HepG2 (cell line): ENCODE data around the gene NDOR1. TPM values are rescaled to one million over a fixed set of nuclear protein-coding genes. Genes with fewer than 3 reads are reported as not detected.

Source experiments
- ELF3 ChIP-seq: IDR thresholded peaks from 2 replicates; pipeline ENCODE4 v1.6.1; 2016; ENCODE audit warnings: missing genetic modification reagents, missing compliant biosample characterization
- FLYWCH1 ChIP-seq: sonication (generic); formaldehyde crosslinking; IDR thresholded peaks from 2 replicates; pipeline ENCODE4 v1.8.1; 2023; ENCODE audit warnings: mild to moderate bottlenecking, missing genetic modification reagents
- HMGA1 ChIP-seq: sonication (generic); formaldehyde crosslinking; conservative IDR thresholded peaks from 2 replicates; pipeline ENCODE4 v1.4.0; 2020; ENCODE audit warnings: missing genetic modification reagents
- HNRNPUL1 ChIP-seq: fragments of 200-400 bp; formaldehyde crosslinking; IDR thresholded peaks from 2 replicates; pipeline ENCODE4 v1.6.1; 2017; ENCODE audit warnings: low read depth, mild to moderate bottlenecking, low read length, moderate library complexity
- NFYB ChIP-seq: sonication (generic); formaldehyde crosslinking; IDR thresholded peaks from 2 replicates; pipeline ENCODE4 v1.4.0; 2020; ENCODE audit warnings: missing genetic modification reagents
- NR2F1 ChIP-seq, 2 experiments: fragments of 450-650 bp in 1 of 2; formaldehyde crosslinking in 1 of 2; IDR thresholded peaks; 2 replicates each; pipeline versions ENCODE4 v1.5.0 to v1.6.1; 2016 to 2020; ENCODE audit warnings: mild to moderate bottlenecking in 1 of 2, missing compliant biosample characterization in 1 of 2, missing genetic modification reagents in 1 of 2, moderate library complexity in 1 of 2
- POLR2AphosphoS5 ChIP-seq: IDR thresholded peaks from 2 replicates; pipeline ENCODE4 v1.6.1; 2012; ENCODE audit warnings: low read depth, low read length
- SMC3 ChIP-seq: IDR thresholded peaks from 2 replicates; pipeline ENCODE4 v1.6.1; 2011; ENCODE audit warnings: low read length, improper control_type of control experiment
- ZFP37 ChIP-seq: sonication (generic); formaldehyde crosslinking; IDR thresholded peaks from 2 replicates; pipeline ENCODE4 v1.4.0; 2020; ENCODE audit warnings: missing genetic modification reagents, borderline replicate concordance
- ZNF318 ChIP-seq: sonication (generic); formaldehyde crosslinking; IDR thresholded peaks from 2 replicates; pipeline ENCODE4 v1.4.0; 2020; ENCODE audit warnings: mild to moderate bottlenecking, missing genetic modification reagents
- ZNF446 ChIP-seq: sonication (generic); formaldehyde crosslinking; IDR thresholded peaks from 2 replicates; pipeline ENCODE4 v1.5.0; 2020; ENCODE audit warnings: mild to moderate bottlenecking, missing genetic modification reagents
- ZNF451 ChIP-seq: sonication (generic); formaldehyde crosslinking; IDR thresholded peaks from 2 replicates; pipeline ENCODE4 v1.5.0; 2020; ENCODE audit warnings: mild to moderate bottlenecking, missing genetic modification reagents
- ZUFSP ChIP-seq: sonication (generic); formaldehyde crosslinking; IDR thresholded peaks from 2 replicates; pipeline ENCODE4 v1.9.0; 2021; ENCODE audit warnings: missing genetic modification reagents, mild to moderate bottlenecking, borderline replicate concordance
- polyA plus RNA-seq, 8 experiments: library from polyadenylated mRNA; depleted of rRNA in 3 of 8; stranded (reverse) in 7 of 8; unstranded in 1 of 8; fragments of >200 nt; fragmentation: Illumina TruSeq in 4 of 8; extraction: Trizol in 4 of 8; gene quantifications; 2 replicates each; pipeline versions ENCODE4 v1.2.1 to v1.2.3, GENCODE V29; 2011 to 2016; ENCODE audit warnings: low read depth in 4 of 8, missing spikeins in 1 of 8, mixed read lengths in 1 of 8; ENCODE audit not compliant: insufficient read depth in 1 of 8
- total RNA-seq, 5 experiments: library from RNA; depleted of rRNA; stranded (reverse); fragments of >200 nt; fragmentation: Illumina TruSeq; extraction: Trizol; gene quantifications; 2 replicates each; pipeline ENCODE4 v1.2.3, GENCODE V29; 2016; ENCODE audit warnings: low read depth in 1 of 5
- TF ChIP-seq, protein P1 (sequence below): sonication (generic); formaldehyde crosslinking; IDR thresholded peaks from 2 replicates; pipeline ENCODE4 v1.4.0; 2020; ENCODE audit warnings: missing genetic modification reagents
- TF ChIP-seq, protein P2 (sequence below): sonication (generic); formaldehyde crosslinking; conservative IDR thresholded peaks from 2 replicates; pipeline ENCODE4 v1.5.0; 2020; ENCODE audit warnings: missing genetic modification reagents
- TF ChIP-seq, protein P3 (sequence below): sonication (generic); formaldehyde crosslinking; IDR thresholded peaks from 2 replicates; pipeline ENCODE4 v1.8.0; 2022; ENCODE audit warnings: low read depth, missing genetic modification reagents

Gene NDOR1
- total and polyA plus RNA-seq, 2 of the 13 experiments (the other 11 are each of a cell fraction or from before 2014, with no cell fraction given), result 3.6 to 8.7 TPM

GRCh38 chr9:137218754-137219271, 13.3 kb downstream of the NDOR1 start (continued):
- TF ChIP-seq, protein P1, sequence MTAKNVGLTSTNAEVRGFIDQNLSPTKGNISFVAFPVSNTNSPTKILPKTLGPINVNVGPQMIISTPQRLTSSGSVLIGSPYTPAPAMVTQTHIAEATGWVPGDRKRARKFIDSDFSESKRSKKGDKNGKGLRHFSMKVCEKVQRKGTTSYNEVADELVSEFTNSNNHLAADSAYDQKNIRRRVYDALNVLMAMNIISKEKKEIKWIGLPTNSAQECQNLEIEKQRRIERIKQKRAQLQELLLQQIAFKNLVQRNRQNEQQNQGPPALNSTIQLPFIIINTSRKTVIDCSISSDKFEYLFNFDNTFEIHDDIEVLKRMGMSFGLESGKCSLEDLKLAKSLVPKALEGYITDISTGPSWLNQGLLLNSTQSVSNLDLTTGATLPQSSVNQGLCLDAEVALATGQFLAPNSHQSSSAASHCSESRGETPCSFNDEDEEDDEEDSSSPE (CRISPR knock-in tag), result no peak
- peak; percentile 61 for TF ChIP-seq ELF3 (CRISPR knock-in tag)
- no peak for TF ChIP-seq ZUFSP (CRISPR knock-in tag)
- TF ChIP-seq POLR2AphosphoS5, result peak; percentile 55
- TF ChIP-seq, protein P2, sequence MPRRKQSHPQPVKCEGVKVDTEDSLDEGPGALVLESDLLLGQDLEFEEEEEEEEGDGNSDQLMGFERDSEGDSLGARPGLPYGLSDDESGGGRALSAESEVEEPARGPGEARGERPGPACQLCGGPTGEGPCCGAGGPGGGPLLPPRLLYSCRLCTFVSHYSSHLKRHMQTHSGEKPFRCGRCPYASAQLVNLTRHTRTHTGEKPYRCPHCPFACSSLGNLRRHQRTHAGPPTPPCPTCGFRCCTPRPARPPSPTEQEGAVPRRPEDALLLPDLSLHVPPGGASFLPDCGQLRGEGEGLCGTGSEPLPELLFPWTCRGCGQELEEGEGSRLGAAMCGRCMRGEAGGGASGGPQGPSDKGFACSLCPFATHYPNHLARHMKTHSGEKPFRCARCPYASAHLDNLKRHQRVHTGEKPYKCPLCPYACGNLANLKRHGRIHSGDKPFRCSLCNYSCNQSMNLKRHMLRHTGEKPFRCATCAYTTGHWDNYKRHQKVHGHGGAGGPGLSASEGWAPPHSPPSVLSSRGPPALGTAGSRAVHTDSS (CRISPR knock-in tag), result no peak
- TF ChIP-seq ZNF318 (CRISPR knock-in tag), result no peak
- no peak for TF ChIP-seq FLYWCH1 (CRISPR knock-in tag)
- no peak for TF ChIP-seq HNRNPUL1
- TF ChIP-seq ZNF451 (CRISPR knock-in tag), result no peak
- TF ChIP-seq HMGA1 (CRISPR knock-in tag), result no peak
- TF ChIP-seq NR2F1 (CRISPR knock-in tag; IDR thresholded peaks at IDR 0.05), result peak in 1 of 2 experiments; percentile 43; a peak in 1 of 4 replicates
- TF ChIP-seq ZNF446 (CRISPR knock-in tag), result no peak
- no peak for TF ChIP-seq SMC3
- TF ChIP-seq, protein P3, sequence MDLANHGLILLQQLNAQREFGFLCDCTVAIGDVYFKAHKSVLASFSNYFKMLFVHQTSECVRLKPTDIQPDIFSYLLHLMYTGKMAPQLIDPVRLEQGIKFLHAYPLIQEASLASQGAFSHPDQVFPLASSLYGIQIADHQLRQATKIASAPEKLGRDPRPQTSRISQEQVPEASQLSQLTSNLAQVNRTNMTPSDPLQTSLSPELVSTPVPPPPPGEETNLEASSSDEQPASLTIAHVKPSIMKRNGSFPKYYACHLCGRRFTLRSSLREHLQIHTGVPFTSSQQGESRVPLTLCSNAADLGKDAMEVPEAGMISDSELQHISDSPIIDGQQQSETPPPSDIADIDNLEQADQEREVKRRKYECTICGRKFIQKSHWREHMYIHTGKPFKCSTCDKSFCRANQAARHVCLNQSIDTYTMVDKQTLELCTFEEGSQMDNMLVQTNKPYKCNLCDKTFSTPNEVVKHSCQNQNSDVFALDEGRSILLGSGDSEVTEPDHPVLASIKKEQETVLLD, result peak; percentile 59; the same call in 1 of the 2 replicates
- peak; percentile 70; the same call in 1 of the 2 replicates for TF ChIP-seq ZFP37 (CRISPR knock-in tag)
- TF ChIP-seq NFYB (CRISPR knock-in tag), result no peak
